Keratinocyte (primary cell): Measurements from ENCODE around the gene MCM3AP.

Experiments used
- EZH2 ChIP-seq: IDR thresholded peaks from one replicate; pipeline ENCODE4 v1.6.1; 2012; ENCODE audit warnings: inconsistent platforms, mild to moderate bottlenecking, low read length, moderate library complexity
- TF ChIP-seq, protein P1 (sequence below), 3 experiments: IDR thresholded peaks in 1 of 3; conservative IDR thresholded peaks in 1 of 3; optimal IDR thresholded peaks in 1 of 3; 2 replicates in 2 of 3; 3 replicates in 1 of 3; pipeline versions ENCODE3 to v1.5.1; 2011; ENCODE audit warnings: low read length in 3 of 3, mild to moderate bottlenecking in 3 of 3, moderate library complexity in 2 of 3, control low read depth in 1 of 3, inconsistent platforms in 1 of 3; ENCODE audit not compliant: insufficient read depth in 2 of 3; ENCODE audit errors: extremely low read depth in 1 of 3

DNA sequence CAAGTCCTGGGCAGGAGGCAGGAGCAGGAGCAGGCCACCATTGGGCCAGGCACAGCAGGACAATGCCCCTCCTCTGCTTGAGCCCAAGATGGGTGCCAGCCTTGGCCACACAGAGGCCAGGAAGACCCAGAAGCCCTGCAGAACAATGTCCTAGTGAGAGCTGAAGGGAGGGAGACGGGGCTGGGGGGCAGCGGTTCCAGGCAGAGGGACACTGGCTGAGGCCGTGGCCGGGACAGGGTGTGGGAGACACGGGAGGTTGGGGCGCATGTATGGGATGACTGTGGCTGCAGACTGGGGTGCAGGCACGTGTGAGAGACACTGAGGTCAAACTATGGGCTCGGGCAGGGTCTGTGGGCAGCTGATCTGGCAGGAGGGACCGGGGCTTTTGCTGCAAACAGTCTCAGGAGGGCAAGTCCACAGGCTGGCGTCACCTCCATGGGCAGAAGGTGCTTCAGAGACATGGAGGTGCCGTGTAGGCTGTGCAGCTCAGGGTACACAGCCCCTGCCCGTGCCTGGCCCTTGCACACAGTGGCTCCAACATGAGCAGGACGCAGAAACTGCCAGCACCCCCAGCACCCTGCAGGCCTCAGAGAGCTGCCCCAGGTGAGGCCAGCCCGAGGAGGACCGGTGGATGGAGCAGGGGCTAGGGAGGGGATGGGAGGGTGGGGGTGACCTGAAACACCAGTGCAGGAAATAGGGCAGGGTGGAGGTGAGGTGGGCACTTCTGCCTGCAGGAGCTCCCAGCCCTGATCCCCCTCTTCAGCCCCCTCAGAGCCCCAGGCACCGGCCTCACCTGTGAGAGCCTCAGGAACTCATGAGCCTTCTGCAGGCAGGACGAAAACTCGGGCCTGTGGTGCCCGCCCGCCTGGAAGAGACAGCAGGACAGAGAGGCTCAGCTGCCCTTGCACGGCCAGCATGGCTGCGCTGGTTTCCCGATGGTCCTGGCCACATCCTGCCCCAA is 76.4 kb downstream of the MCM3AP start:
- TF ChIP-seq, protein P1, sequence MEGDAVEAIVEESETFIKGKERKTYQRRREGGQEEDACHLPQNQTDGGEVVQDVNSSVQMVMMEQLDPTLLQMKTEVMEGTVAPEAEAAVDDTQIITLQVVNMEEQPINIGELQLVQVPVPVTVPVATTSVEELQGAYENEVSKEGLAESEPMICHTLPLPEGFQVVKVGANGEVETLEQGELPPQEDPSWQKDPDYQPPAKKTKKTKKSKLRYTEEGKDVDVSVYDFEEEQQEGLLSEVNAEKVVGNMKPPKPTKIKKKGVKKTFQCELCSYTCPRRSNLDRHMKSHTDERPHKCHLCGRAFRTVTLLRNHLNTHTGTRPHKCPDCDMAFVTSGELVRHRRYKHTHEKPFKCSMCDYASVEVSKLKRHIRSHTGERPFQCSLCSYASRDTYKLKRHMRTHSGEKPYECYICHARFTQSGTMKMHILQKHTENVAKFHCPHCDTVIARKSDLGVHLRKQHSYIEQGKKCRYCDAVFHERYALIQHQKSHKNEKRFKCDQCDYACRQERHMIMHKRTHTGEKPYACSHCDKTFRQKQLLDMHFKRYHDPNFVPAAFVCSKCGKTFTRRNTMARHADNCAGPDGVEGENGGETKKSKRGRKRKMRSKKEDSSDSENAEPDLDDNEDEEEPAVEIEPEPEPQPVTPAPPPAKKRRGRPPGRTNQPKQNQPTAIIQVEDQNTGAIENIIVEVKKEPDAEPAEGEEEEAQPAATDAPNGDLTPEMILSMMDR (optimal IDR thresholded peaks at IDR 0.05 in 1 of 3, IDR thresholded peaks at IDR 0.05 in 1 of 3, conservative IDR thresholded peaks at IDR 0.05 in 1 of 3; ENCODE audit: extremely low read depth in 1 of 3, insufficient read depth in 2 of 3, low read length in 3 of 3): no peak
- no peak for TF ChIP-seq EZH2
